Middle frontal gyrus (tissue), 1 donor: ENCODE measurements around the gene ROBO4.

ENCODE experiments used
- DNase-seq: peaks from one replicate; pipeline ENCODE4 v3.0.0-alpha.2; 2015; ENCODE audit warnings: low spot score; ENCODE audit errors: extremely low spot score

The ROBO4 gene

DNA sequence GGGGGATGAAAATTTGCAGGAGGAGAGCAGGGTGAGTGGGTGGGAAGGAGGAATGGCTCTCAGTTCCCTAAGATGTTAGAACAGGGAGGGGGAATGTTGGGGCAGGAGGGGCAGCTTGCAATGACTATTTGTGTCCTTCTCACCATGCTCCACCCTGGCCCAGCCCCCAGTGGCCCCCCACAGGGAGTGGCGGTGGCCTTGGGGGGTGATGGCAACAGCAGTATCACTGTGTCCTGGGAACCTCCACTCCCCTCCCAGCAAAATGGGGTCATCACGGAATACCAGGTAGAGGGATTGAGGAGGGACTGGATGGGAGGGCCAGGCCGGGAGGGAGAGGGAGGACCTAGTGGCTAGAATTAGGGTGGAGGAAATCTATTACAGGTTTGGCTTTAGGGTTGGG, 22.3 kb downstream of the ROBO4 start:
- no peak for DNase-seq

- no peak for DNase-seq
Observed at GRCh38 chr11:124874571-124875255, 23.0 kb downstream of the ROBO4 start.

DNA sequence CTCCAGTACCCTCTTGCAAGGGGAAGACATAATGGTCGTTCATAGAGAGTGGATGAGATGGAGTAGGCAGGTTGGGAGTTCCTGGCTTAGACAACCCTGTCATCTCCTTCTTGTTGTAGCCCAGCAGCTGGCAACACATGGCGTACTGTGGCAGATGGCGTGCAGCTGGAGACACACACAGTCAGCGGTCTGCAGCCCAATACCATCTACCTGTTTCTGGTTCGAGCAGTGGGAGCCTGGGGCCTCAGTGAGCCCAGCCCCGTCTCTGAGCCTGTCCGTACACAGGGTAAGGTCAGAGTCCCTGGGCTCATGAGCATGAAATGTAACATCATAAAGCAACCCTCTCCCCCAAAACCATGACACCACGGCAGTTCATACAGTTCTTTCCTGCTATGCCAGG, 23.7 kb downstream of the ROBO4 start:
- no peak for DNase-seq

DNA sequence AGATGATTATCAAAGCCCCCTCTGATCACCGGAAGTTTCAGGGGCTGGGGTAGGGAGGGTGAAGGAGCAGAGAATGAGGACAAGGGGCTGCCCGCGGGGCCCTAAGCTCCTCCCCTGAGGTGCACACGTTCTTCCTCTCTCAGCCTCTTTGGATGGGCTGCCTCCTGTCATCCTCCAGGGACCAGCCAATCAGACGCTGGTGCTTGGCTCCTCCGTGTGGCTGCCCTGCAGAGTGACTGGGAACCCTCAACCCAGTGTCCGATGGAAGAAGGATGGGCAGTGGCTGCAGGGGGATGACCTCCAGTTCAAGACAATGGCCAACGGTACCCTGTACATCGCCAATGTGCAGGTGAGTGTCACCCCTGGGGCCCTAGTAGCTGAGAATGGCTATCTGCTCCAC, 24.9 kb downstream of the ROBO4 start:
- DNase-seq, result no peak

DNA sequence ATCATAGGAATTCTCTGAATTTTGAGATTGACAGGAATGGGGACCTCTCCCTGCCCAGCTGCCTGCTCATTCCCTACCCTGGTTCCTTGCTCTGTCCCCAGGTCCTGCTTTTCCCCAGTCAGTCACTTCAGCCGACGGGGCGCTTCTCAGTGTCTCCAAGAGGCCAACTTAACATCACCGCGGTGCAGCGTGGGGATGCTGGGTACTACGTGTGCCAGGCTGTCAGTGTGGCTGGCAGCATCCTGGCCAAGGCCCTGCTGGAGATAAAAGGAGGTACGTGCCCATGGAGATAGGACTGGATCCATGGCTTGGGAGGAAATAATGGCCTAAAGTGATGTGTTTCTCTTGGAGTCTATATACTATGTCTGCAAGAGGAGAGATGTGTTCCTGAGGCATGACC, 25.4 kb downstream of the ROBO4 start:
- no peak for DNase-seq

DNA sequence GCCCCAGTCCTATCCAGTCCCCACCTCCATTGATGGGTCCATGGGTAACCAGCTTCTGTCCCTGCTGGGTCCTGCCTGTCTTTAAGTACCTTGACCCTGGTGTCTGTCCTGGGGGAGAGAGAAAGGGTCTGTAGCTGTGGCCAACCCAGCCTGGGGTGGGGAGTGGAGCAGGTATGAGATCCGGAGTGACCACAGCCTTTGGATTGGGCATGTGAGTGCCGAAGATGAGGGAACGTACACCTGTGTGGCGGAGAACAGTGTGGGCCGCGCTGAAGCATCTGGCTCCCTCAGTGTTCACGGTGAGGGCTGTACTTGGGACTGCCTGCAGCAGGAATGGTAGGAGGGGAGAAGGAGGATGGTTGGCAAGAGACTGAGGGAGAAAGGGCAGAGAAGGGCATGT, 27.2 kb downstream of the ROBO4 start:
- no peak for DNase-seq

DNA sequence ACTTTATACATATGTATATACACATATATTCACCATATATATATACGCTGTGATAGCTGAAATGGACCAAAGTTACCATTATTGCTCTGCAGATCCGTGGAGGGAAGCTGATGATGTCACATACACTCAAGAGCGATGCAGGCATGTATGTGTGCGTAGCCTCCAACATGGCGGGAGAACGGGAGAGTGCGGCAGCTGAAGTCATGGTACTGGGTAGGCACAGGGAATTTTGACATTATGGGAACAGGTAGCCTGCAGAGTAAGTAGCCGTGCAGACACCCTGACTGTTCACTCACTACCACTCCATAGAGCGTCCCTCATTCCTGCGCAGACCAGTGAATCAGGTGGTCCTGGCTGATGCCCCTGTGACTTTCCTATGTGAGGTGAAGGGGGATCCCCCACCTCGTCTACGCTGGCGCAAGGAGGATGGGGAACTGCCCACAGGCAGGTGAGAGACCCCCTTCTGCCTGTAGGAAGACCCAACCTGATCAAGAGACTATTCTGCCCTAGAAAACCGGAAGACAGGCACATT, 27.7 kb downstream of the ROBO4 start:
- DNase-seq, result no peak

GRCh38 chr11:124869331-124869730, 28.3 kb downstream of the ROBO4 start:
- DNase-seq, result no peak

DNA sequence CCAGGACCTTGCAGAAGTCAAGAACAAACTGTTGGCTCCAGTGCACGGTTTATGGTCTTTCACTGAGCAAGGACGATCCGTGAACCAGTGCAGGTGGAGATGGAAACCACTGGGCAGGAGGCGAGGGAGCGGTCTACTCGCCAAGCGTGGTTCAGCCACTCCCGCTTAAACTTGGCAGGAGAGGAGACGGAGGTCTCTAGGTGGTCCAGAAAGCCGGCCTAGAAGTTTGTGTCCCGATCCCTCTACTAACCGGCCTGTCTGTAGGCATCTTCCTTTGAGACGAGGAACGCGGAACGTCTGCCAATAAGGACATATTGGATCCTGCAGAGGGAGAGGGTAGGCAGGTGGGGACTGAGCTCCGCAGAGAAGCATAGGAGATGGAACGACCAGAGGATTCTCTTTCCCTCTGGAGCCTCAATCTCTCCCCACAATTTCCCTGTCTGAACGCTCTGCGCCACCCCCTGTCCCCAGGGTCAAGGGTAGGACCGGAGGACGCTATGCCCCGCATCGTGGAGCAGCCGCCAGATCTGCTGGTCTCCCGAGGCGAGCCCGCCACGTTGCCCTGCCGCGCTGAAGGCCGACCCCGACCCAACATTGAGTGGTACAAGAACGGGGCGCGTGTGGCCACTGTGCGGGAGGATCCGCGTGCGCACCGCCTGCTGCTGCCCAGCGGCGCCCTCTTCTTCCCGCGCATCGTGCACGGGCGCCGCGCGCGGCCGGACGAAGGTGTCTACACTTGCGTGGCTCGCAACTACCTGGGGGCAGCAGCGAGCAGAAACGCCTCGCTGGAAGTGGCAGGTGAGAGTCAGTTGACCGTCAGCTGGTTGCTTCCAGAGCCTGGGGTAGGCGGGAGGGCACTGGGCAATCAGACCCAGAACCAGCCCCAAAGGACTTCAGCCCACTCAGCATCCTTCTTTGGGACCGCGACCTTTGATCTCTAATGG, 29.1 kb downstream of the ROBO4 start:
- DNase-seq, result no peak

GRCh38 chr11:124867700-124868099, 30.0 kb downstream of the ROBO4 start:
- DNase-seq, result no peak

DNA sequence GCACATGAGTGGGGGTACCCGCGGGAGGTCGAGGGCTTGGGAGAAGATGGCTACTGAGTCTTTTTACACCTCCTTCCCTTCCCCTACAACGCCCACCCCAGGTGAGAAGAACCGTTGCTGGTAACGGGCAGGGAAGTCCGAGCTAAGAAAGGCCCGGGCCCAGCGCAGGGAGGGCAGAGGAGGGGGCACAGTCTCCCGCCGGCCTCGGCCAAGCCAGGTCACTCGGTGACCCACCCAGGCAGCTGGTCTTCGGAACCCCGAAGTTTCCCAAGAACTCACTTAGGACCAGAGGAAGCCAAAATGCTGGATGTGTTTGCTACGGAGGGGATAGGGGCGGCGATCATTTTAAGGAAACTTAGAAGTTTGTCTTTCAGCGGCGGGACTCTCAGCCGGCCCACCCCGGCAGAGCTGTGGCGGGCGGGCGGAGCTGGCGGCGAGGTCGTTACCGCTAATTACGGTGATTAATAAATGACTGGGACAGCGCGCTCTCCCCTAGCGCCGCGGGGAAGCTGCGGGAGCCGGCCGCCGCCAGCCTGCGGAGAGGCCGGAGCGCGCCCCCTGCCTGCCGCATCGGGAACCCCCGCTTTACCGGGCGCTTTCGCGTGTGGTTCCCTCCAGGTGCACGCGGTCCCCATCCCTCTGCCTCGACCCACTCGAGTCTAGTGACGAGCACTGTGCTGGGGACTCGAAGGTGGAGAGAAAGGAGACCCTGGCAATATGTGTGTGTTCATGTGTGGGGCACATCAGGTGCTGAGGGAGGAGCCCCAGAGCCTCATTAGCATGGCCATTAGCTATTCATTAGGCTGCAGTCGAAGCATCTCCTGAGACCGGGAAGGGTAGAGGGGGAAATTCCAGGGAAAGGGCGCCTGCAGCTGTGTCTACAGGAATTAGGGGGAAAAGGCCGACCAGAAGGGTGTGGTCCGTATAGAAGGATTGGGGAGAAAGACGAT, 31.5 kb downstream of the ROBO4 start:
- no peak for DNase-seq

- DNase-seq, result no peak
Observed at GRCh38 chr11:124865181-124865901, 32.3 kb downstream of the ROBO4 start, which contains the start of gene ROBO3. Gene ROBO3, plus strand, starts transcription at chr11:124865432. Its CDS starts 146 bp downstream, at chr11:124865578.

DNA sequence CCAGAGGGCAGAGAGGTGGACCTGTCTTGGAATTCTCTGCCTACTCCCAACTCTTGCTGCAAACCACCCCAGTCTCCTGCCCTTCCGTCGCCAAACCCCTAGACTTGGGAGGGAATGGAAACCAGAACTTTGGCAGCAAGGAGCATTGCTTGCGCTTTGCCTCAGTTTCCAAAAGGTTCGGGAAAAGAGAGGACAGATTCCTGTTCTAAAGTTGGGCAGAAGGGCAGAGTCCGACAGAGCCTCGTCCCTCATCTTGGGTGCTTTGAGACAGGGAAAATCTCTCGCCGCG, 32.8 kb downstream of the ROBO4 start:
- DNase-seq, result no peak

- DNase-seq, result no peak
Observed at GRCh38 chr11:124864176-124864891, 33.3 kb downstream of the ROBO4 start.

GRCh38 chr11:124863826-124864165, 33.9 kb downstream of the ROBO4 start:
- DNase-seq, result no peak

DNA sequence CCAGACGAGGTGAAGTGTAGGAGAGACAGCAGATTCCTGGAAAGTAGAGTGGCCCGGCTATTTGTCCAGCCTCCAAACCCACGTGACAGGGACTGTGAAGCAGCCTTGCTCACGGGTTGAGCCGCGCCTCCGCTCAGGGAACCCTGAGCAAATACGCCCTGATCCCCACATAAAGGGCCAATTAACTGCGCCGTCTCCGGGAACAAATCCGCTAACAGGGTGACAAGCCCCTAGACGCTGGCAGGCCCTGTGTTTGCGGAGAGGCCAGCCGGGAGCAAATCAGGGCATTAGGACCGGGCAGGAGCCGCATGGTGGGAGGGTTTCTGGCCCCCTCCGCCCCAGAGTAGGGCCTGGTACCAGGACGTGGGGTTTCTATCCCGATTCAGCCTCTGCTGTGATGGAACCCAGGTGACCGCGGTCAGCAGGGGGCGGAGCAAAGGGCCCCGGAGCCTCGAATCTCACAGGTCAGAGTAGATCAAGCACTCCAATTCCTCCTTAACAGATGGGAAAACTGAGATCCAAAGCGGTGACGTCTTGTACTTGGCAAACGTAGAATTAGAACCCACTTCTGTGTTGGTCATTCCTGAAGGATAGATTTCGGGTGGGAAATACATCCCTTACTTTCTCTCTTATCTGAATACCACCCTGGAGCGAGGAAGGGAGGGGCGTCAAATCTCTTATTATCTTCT, 34.4 kb downstream of the ROBO4 start:
- no peak for DNase-seq

GRCh38 chr11:124861670-124862069, 36.0 kb downstream of the ROBO4 start:
- no peak for DNase-seq

DNA sequence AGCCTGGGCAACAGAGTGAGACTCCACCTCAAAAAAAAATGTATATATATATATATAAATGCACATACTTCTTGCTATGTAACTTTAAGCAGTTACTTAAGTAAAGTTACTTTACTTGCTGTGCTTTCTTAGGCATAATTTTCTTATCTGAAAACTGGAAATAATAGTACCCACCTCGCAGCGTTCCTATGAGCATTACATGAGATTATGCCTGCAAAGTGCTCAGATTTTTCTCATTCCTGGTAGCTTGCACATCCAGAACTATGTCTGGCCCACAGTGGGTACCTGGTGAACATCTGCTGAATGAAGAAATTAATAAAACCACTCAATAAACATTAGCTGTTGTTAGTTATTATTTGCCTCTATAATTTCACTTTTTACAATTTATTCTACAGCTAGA, 38.5 kb downstream of the ROBO4 start:
- no peak for DNase-seq

DNA sequence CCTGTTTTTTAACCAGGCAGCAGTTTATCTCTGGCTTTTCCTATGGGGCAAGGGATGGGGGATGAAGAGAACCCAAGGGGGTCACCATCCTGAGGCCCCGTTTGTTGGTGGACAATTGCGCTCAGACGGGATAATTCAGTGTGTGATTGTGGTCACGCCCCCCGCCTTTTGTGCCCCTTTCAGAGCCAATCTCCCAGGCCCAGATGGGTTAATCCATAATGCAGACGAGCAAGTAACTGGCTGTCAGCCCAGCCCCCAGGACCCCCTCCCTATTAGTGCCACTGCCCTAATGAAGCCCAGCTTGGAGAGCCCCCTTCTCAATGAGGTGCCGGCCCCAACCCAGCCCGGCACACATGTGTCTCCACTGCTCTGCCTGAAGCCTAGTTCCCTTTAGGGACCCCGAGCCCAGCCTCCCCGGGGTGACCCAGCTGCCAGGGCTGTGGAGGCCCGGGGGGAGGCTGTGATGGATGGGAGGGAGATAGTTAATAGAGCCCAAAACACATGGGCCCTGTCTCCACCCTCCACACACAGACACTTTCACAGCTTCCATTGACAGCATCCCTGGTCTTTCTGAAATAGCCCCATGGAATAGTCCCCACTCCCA, 51.5 kb downstream of the ROBO4 start:
- no peak for DNase-seq
